HG02840 (cell line): Measurements from ENCODE around the gene ZNRF3.
"Not testable (repeated sequence)": the region's sequence is repeated elsewhere in the genome, so short reads cannot be mapped to it uniquely, and the experiment has no call there.

Experiments used
- ATAC-seq: cut with Tn5 transposase; IDR thresholded peaks from one replicate; pipeline ENCODE4 v1.9.1; 2021; ENCODE audit warnings: mild to moderate bottlenecking, moderate library complexity, moderate number of reproducible peaks; ENCODE audit not compliant: unreplicated experiment, low FRiP score

The ZNRF3 gene

GRCh38 chr22:28905256-28905832, 22.0 kb downstream of the ZNRF3 start:
- ATAC-seq = no peak

GRCh38 chr22:28906312-28906711, 22.9 kb downstream of the ZNRF3 start:
- ATAC-seq = no peak

GRCh38 chr22:28907311-28908008, 24.1 kb downstream of the ZNRF3 start:
- no peak for ATAC-seq

GRCh38 chr22:28908810-28909209, 25.4 kb downstream of the ZNRF3 start:
- not testable (repeated sequence) for ATAC-seq

- ATAC-seq = no peak
Measured at GRCh38 chr22:28909375-28909774, 26.0 kb downstream of the ZNRF3 start.

- no peak for ATAC-seq
Measured at GRCh38 chr22:28910569-28911303, 27.4 kb downstream of the ZNRF3 start.

- ATAC-seq = no peak
Measured at GRCh38 chr22:28911304-28911690, 27.9 kb downstream of the ZNRF3 start.

GRCh38 chr22:28911777-28912669, 28.7 kb downstream of the ZNRF3 start:
- no peak for ATAC-seq

- no peak for ATAC-seq
Measured at GRCh38 chr22:28914201-28914600, 30.8 kb downstream of the ZNRF3 start.

GRCh38 chr22:28915969-28916368, 32.6 kb downstream of the ZNRF3 start:
- no peak for ATAC-seq

GRCh38 chr22:28917747-28918549, 34.6 kb downstream of the ZNRF3 start:
- ATAC-seq = no peak

- ATAC-seq = no peak
Measured at GRCh38 chr22:28918550-28919271, 35.3 kb downstream of the ZNRF3 start.

- ATAC-seq = no peak
Measured at GRCh38 chr22:28920757-28921584, 37.6 kb downstream of the ZNRF3 start.

GRCh38 chr22:28921585-28921879, 38.2 kb downstream of the ZNRF3 start:
- no peak for ATAC-seq

GRCh38 chr22:28922540-28923244, 39.3 kb downstream of the ZNRF3 start:
- no peak for ATAC-seq

GRCh38 chr22:28923826-28924732, 40.7 kb downstream of the ZNRF3 start:
- no peak for ATAC-seq

GRCh38 chr22:28925916-28926315, 42.5 kb downstream of the ZNRF3 start:
- no peak for ATAC-seq
